Tibial nerve (tissue), 3 donors: ENCODE measurements around the gene ACOT6.

Experiments used
- CTCF ChIP-seq, 5 experiments: fragments of 200-600 bp in 3 of 5; fragments of 450-650 bp in 2 of 5; sonication (generic) in 3 of 5; IDR thresholded peaks; one replicate each; pipeline ENCODE4 v1.5.1; 2016 to 2019; ENCODE audit warnings: antibody characterized with exemption in 5 of 5, mild to moderate bottlenecking in 3 of 5, moderate library complexity in 2 of 5
- POLR2A ChIP-seq, 2 donors: fragments of 450-650 bp; IDR thresholded peaks; one replicate each; pipeline ENCODE4 v1.6.1; 2017; ENCODE audit warnings: antibody characterized with exemption in 2 of 2, mild to moderate bottlenecking in 2 of 2, moderate library complexity in 2 of 2

GRCh38 chr14:73591690-73592449, 20.4 kb upstream of the ACOT6 start, which contains the start of gene ACOT4:
- TF ChIP-seq CTCF (IDR thresholded peaks at IDR 0.05) (peak in 2 of 5 experiments; percentile 9 to 31), POLR2A (IDR thresholded peaks at IDR 0.05) (no peak)
